HG03064 (cell line): Measurements from ENCODE around the gene DIP2C.

Source experiments
- ATAC-seq: cut with Tn5 transposase; IDR thresholded peaks from one replicate; pipeline ENCODE4 v1.9.1; 2021; ENCODE audit warnings: low read depth; ENCODE audit not compliant: unreplicated experiment

Gene DIP2C

DNA sequence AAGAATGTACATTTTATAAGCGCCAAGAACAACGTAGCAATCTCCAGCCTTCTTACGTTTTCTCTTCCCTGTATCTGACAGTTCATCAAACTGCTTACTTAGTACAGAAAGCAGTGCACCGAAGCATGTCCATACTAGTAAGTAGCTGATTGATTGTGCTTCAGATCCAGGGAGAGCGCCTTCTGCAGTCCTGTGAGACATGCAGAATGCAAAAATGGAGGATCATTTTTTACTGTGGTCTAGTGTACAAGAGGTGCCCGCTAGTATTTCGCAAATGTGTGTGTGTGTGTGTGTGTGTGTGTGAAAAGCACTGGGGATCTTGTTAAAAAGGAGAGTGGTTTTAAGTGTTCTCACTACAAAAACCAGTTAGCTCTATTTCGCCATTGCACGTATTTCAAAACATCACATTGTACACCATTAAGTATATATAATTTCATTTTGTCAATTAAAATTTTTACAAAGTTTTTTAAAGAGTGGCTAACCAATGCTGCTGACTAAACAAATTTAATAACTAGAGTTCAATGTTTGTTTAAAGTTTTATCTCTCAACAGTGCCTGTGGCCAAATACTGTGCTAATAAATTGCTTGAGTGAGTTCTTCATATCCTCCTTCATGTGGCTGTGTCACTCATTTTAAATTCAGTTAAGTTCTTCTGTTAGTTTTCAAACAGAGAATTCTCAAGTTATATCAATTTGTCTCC lies 454.6 kb downstream of the DIP2C start:
- no peak for ATAC-seq

DNA sequence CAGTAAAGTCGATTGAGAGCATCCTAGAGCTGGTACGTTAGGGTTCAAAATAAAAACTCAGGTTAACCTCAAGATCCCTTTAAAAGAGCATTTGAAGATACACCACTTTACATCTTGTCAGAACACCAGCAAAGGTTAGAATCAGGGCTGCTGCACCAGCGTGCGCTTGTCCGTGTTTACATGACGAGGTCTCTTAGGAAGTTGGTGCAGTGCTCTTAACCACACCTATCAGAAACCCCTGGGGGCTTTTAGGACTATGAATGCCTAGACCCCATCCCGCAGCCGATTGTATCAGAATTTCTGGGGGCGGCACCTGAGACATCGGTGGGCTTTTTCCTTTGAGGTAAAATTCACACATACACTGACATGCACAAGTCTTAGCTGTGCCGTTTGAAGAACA lies 456.6 kb downstream of the DIP2C start:
- no peak for ATAC-seq

DNA sequence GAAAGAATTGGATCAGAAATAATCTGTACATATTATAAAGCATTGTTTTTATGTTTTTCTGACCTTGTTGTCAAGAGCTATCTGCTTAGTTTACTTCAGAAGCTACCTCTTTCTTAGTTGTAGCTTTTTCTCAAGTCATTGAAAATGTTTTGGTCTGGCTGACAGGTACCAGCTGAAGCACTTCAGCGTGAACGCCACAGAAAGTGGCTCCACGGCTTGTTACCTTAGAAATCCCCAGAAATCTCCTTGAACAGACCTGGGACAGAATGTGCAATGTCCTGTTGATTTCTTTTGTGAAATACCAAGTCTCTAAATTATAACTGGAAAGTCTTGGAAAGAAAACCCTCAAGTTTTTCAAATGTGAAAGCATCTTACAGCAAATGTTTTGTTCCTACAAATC lies 457.4 kb downstream of the DIP2C start:
- no peak for ATAC-seq

DNA sequence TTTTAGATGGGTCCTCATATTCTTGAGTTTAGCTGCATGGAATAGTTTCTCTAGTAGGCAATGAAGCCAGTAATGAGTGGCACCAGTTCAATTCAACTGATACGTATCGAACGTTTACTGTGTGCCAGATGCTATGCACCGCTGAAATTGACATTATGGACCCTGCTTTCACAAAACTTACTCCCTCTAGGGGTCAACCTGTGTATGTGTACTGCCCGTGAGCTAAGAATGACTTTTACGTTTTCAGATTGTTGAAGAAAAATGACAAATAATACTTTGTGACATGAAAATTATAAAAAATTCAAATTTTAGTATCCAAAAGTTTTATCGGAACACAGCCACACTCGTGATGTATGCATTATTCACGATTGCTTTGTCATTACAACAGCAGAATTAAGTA lies 458.7 kb downstream of the DIP2C start:
- no peak for ATAC-seq

DNA sequence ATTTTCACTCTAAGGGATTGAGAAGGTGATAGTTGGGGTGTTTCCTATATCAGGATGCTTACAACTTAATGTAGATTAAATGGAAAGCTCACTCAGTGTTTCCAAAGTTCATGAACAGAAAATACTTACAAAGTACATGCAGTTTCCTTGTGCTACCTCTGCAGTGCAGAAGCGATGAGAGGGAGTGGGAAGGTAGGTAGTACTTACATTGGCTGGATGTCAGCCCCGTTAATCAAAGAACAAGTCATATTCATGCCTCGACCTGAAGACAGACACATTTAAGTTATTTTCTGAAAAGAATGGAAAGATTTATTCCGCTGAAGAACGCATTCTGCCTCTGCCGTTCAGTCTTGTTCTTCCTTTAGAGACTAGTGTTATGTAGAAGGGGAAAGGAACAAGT lies 461.1 kb downstream of the DIP2C start:
- no peak for ATAC-seq

DNA sequence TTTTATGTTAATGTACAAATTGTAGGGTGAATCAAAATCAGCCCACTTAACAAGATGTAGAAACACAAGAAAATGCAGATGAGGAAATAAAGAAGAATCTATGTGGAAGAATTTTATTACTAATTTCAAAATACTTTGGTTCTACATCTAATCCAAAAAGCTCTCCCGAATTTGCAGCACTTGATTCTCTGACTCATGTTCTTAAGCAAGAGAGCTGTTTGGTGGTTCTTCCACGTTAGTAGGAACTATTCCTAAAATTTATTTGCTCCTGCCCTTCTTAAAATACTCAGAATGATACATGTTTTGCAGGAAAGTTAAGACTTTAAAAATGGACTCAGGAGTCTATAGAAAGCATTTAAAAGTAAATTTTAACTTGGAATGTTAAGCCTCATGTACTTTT lies 462.5 kb downstream of the DIP2C start:
- ATAC-seq: no peak

DNA sequence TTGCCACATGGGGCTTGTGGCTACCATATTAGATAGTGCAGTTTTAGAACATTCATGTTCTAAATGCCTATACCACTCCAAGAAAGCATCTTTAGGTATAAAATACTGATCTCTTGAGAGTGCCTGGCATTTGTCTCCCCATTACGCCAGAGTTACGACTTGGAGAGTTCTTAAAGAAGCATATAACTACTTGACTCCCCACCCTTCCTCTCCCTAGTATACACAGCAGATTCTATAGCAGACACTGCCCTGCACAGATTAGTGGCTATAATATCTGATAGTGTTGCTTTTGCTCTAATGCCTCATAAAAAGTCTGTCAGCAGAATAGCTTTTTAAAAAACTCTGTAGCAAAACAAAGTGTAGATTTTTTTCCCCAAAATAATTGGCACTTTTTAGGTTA lies 463.4 kb downstream of the DIP2C start:
- ATAC-seq: no peak

DNA sequence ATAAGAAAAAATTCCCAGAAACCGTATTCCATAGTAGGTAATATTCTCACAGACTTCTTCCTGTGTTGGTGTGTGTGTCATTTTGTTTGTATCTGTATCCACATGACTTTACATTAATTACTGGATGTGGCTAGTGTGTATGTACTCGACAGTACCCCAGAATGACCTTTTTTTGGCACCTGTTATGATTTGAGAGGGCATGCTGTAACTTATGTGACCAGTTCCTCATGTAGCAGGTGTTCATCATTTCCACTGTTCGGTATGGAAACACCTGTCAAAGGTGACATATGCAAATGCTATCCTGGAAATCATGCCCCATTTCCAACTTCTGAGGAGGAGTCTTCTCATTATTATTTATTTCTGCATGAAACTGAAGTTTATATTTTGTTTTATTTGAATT lies 464.9 kb downstream of the DIP2C start:
- no peak for ATAC-seq
